Measurements from ENCODE around the gene PARD3.

PARD3 gene

GRCh38 chr10:34570887-34571286 lies 244.2 kb downstream of the PARD3 start:
- DNase-seq = no peak

- DNase-seq = no peak
Measured at GRCh38 chr10:34567659-34568253, 247.3 kb downstream of the PARD3 start.

GRCh38 chr10:34565934-34566333 lies 249.2 kb downstream of the PARD3 start:
- DNase-seq = no peak

- DNase-seq = no peak
Measured at GRCh38 chr10:34558093-34558583, 257.0 kb downstream of the PARD3 start.

- DNase-seq = no peak
Measured at GRCh38 chr10:34557173-34557572, 257.9 kb downstream of the PARD3 start.

- no peak for DNase-seq
Measured at GRCh38 chr10:34555653-34556052, 259.4 kb downstream of the PARD3 start.

GRCh38 chr10:34553747-34554146 lies 261.3 kb downstream of the PARD3 start:
- DNase-seq = no peak

GRCh38 chr10:34551295-34551694 lies 263.8 kb downstream of the PARD3 start:
- no peak for DNase-seq

- no peak for DNase-seq
Measured at GRCh38 chr10:34549953-34550352, 265.1 kb downstream of the PARD3 start.

GRCh38 chr10:34549001-34549400 lies 266.1 kb downstream of the PARD3 start:
- DNase-seq = no peak

GRCh38 chr10:34548466-34548865 lies 266.6 kb downstream of the PARD3 start:
- DNase-seq = no peak

GRCh38 chr10:34547695-34548094 lies 267.4 kb downstream of the PARD3 start:
- no peak for DNase-seq

GRCh38 chr10:34547291-34547690 lies 267.8 kb downstream of the PARD3 start:
- DNase-seq = no peak

- DNase-seq = no peak
Measured at GRCh38 chr10:34544400-34544799, 270.7 kb downstream of the PARD3 start.

GRCh38 chr10:34543716-34544115 lies 271.4 kb downstream of the PARD3 start:
- DNase-seq = no peak

GRCh38 chr10:34540492-34540891 lies 274.6 kb downstream of the PARD3 start:
- no peak for DNase-seq

- no peak for DNase-seq
Measured at GRCh38 chr10:34539533-34540315, 275.4 kb downstream of the PARD3 start.

GRCh38 chr10:34538281-34538829 lies 276.7 kb downstream of the PARD3 start:
- DNase-seq = no peak

- DNase-seq = no peak
Measured at GRCh38 chr10:34537629-34538231, 277.4 kb downstream of the PARD3 start.

GRCh38 chr10:34535872-34536271 lies 279.2 kb downstream of the PARD3 start:
- no peak for DNase-seq

- DNase-seq = no peak
Measured at GRCh38 chr10:34530778-34531177, 284.3 kb downstream of the PARD3 start.

- DNase-seq = no peak
Measured at GRCh38 chr10:34528320-34528719, 286.8 kb downstream of the PARD3 start.

Data from activated CD4-positive, alpha-beta T cell treated with anti-CD3 and anti-CD28 coated beads for 1 hour (primary cell).